NCI-H128 (cell line): ENCODE data around the gene ADCY4.
A peak's percentile ranks its signal among the peaks of the same experiment; 100 is the strongest.
"Not testable (repeated sequence)": the region's sequence is repeated elsewhere in the genome, so short reads cannot be mapped to it uniquely, and the experiment has no call there.

Experiments used
- DNase-seq: peaks from one replicate; lab custom pipeline; 2025; ENCODE audit not compliant: unreplicated experiment; lab: John Stamatoyannopoulos, UW

ADCY4 gene

GRCh38 chr14:24366721-24367513 lies 32.0 kb upstream of the ADCY4 start:
- peak; percentile 89 for DNase-seq

- no peak for DNase-seq
Measured at GRCh38 chr14:24366413-24366720, 31.5 kb upstream of the ADCY4 start.

GRCh38 chr14:24365600-24366412 lies 30.9 kb upstream of the ADCY4 start:
- DNase-seq: peak; percentile 67

GRCh38 chr14:24364841-24365240 lies 30.0 kb upstream of the ADCY4 start:
- no peak for DNase-seq

- DNase-seq: no peak
Measured at GRCh38 chr14:24363401-24363800, 28.5 kb upstream of the ADCY4 start.

- no peak for DNase-seq
Measured at GRCh38 chr14:24362241-24362960, 27.5 kb upstream of the ADCY4 start.

- DNase-seq: no peak
Measured at GRCh38 chr14:24361326-24361725, 26.5 kb upstream of the ADCY4 start.

- no peak for DNase-seq
Measured at GRCh38 chr14:24360281-24360680, 25.4 kb upstream of the ADCY4 start.

- no peak for DNase-seq
Measured at GRCh38 chr14:24356208-24356607, 21.3 kb upstream of the ADCY4 start.

- DNase-seq: no peak
Measured at GRCh38 chr14:24355009-24355408, 20.1 kb upstream of the ADCY4 start.

- DNase-seq: not testable (repeated sequence)
Measured at GRCh38 chr14:24354482-24354825, 19.6 kb upstream of the ADCY4 start.

- DNase-seq: no peak
Measured at GRCh38 chr14:24353559-24354481, 18.9 kb upstream of the ADCY4 start.

- no peak for DNase-seq
Measured at GRCh38 chr14:24351517-24351916, 16.6 kb upstream of the ADCY4 start.

- no peak for DNase-seq
Measured at GRCh38 chr14:24349742-24350141, 14.9 kb upstream of the ADCY4 start.

GRCh38 chr14:24348186-24348585 lies 13.3 kb upstream of the ADCY4 start:
- DNase-seq: no peak

GRCh38 chr14:24347134-24347533 lies 12.3 kb upstream of the ADCY4 start:
- DNase-seq: no peak

- no peak for DNase-seq
Measured at GRCh38 chr14:24343795-24344660, 9.2 kb upstream of the ADCY4 start.

- DNase-seq: no peak
Measured at GRCh38 chr14:24342889-24343288, 8.0 kb upstream of the ADCY4 start.

GRCh38 chr14:24340606-24341005 lies 5.7 kb upstream of the ADCY4 start:
- no peak for DNase-seq
